Nephron (organoid): Measurements from ENCODE around the gene ATP13A2.
"Not testable (repeated sequence)": the region's sequence is repeated elsewhere in the genome, so short reads cannot be mapped to it uniquely, and the experiment has no call there.

Experiments used
- H3K27ac Mint-ChIP-seq, 3 experiments: 2 replicates each; pipeline ENCODE4 v1.8.0; 2020; ENCODE audit warnings: mixed read lengths in 3 of 3, mild to moderate bottlenecking in 2 of 3, moderate library complexity in 1 of 3
- H3K27me3 Mint-ChIP-seq: 2 replicates; pipeline ENCODE4 v1.8.0; 2021; ENCODE audit warnings: low read depth, mild to moderate bottlenecking, moderate library complexity, mixed read lengths
- H3K36me3 Mint-ChIP-seq: 2 replicates; pipeline ENCODE4 v1.8.0; 2020; ENCODE audit warnings: low read depth, mixed read lengths
- H3K4me1 Mint-ChIP-seq: 2 replicates; pipeline ENCODE4 v1.8.0; 2020; ENCODE audit warnings: mixed read lengths
- H3K4me3 Mint-ChIP-seq, 3 experiments: 2 replicates each; pipeline ENCODE4 v1.8.0; 2020; ENCODE audit warnings: mild to moderate bottlenecking in 3 of 3, mixed read lengths in 3 of 3, moderate library complexity in 2 of 3
- H3K9me3 Mint-ChIP-seq: 2 replicates; pipeline ENCODE4 v1.8.0; 2020; ENCODE audit warnings: mixed read lengths
- CTCF ChIP-seq, 3 experiments: fragments of 200-600 bp; sonication (generic); IDR thresholded peaks; one replicate each; pipeline ENCODE4 v1.5.0; 2021; ENCODE audit warnings: antibody characterized with exemption in 3 of 3; ENCODE audit not compliant: unreplicated experiment in 3 of 3

ATP13A2 gene

GRCh38 chr1:16967095-16967575 is 44.6 kb downstream of the ATP13A2 start:
- Mint-ChIP-seq H3K4me3 (peak overlapping the region in 2 of 3 experiments; percentile 37 to 59), H3K27me3 (no peaks in the 10 kb centered on the region), H3K9me3 (no peaks in the 10 kb centered on the region), H3K27ac (peak overlapping the region; percentile 87 to 99 (median 98)), H3K4me1 (peaks cover 39% of the 10 kb centered on the region), H3K36me3 (peaks cover 20% of the 10 kb centered on the region)
- TF ChIP-seq CTCF (IDR thresholded peaks at IDR 0.05; ENCODE audit: unreplicated experiment in 3 of 3), result no peak

DNA sequence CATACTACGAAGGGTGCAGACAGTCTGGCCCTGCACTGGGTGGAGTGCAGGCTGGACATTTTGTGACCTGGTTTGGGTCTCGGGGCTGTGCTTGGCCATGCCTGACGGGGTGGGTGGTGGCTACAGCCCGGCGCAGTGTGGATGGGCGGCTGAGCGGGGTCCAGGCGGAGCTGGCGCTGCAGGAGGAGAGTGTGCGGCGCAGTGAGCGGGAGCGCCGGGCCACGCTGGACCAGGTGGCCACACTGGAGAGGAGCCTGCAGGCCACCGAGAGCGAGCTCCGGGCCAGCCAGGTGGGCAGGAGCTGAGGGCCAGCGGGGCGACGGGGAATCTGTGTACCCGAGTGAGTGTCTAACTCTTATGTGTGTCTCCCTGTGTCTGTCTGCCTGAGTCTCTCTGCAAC is 45.4 kb downstream of the ATP13A2 start:
- no peak overlapping the region for H3K4me3 Mint-ChIP-seq
- peak overlapping the region; percentile 87 to 99 (median 98) for H3K27ac Mint-ChIP-seq
- H3K36me3 Mint-ChIP-seq, result peaks cover 20% of the 10 kb centered on the region
- peaks cover 40% of the 10 kb centered on the region for H3K4me1 Mint-ChIP-seq
- TF ChIP-seq CTCF (IDR thresholded peaks at IDR 0.05; ENCODE audit: unreplicated experiment in 3 of 3), result no peak
- H3K9me3 Mint-ChIP-seq, result no peaks in the 10 kb centered on the region
- no peaks in the 10 kb centered on the region for H3K27me3 Mint-ChIP-seq

GRCh38 chr1:16965486-16966067 is 46.2 kb downstream of the ATP13A2 start:
- Mint-ChIP-seq H3K9me3 (no peaks in the 10 kb centered on the region), H3K4me1 (peaks cover 34% of the 10 kb centered on the region), H3K27ac (peak overlapping the region; percentile 57 to 94 (median 87)), H3K27me3 (no peaks in the 10 kb centered on the region), H3K36me3 (peaks cover 20% of the 10 kb centered on the region), H3K4me3 (peak overlapping the region in 1 of 3 experiments; percentile 11)
- no peak for TF ChIP-seq CTCF (IDR thresholded peaks at IDR 0.05; ENCODE audit: unreplicated experiment in 3 of 3)

DNA sequence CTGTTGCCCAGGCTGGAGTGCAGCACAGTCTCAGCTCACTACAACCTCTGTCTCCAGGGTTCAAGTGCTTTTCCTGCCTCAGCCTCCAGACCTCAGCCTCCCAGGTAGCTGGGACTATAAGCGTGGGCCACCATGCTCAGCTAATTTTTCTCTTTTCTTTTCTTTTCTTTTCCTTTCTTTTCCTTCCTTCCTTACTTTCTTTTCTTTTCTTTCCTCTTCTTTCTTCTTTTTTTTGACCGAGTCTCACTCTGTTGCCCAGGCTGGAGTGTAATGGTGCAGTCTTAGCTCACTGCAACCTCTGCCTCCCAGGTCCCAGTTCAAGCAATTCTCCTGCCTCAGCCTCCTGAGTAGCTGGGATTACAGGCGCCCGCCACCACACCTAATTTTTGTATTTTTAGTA is 47.6 kb downstream of the ATP13A2 start:
- not testable (repeated sequence) for H3K27me3 Mint-ChIP-seq, H3K4me3 Mint-ChIP-seq, H3K9me3 Mint-ChIP-seq, H3K27ac Mint-ChIP-seq
- Mint-ChIP-seq H3K4me1 (peaks cover 32% of the 10 kb centered on the region), H3K36me3 (peaks cover 20% of the 10 kb centered on the region)

GRCh38 chr1:16961297-16962133 is 50.2 kb downstream of the ATP13A2 start:
- Mint-ChIP-seq H3K4me1 (peaks cover 23% of the 10 kb centered on the region), H3K9me3 (no peaks in the 10 kb centered on the region)

More at GRCh38 chr1:16961297-16962133, 50.2 kb downstream of the ATP13A2 start:
- H3K36me3 Mint-ChIP-seq, result peaks cover 13% of the 10 kb centered on the region
- peak overlapping the region; percentile 81 to 96 (median 89) for H3K27ac Mint-ChIP-seq
- peak overlapping the region; percentile 76 to 86 (median 84) for H3K4me3 Mint-ChIP-seq
- H3K27me3 Mint-ChIP-seq, result no peaks in the 10 kb centered on the region
- no peak for TF ChIP-seq CTCF (IDR thresholded peaks at IDR 0.05; ENCODE audit: unreplicated experiment in 3 of 3)
